ENCODE results near the gene ATF4.

The ATF4 gene

GRCh38 chr22:39520226-39521105 lies at the start of gene ATF4:
Gene ATF4, plus strand, starts transcription at chr22:39520562. Its CDS starts 884 bp downstream, at chr22:39521446.
- peak; percentile 95 for DNase-seq

- DNase-seq: no peak
Observed at GRCh38 chr22:39471381-39472141, 48.8 kb upstream of the ATF4 start.

GRCh38 chr22:39472570-39473556 lies 47.5 kb upstream of the ATF4 start:
- DNase-seq: no peak

- no peak for DNase-seq
Observed at GRCh38 chr22:39473851-39474250, 46.5 kb upstream of the ATF4 start.

- no peak for DNase-seq
Observed at GRCh38 chr22:39474351-39475111, 45.8 kb upstream of the ATF4 start.

- DNase-seq: no peak
Observed at GRCh38 chr22:39475337-39475736, 45.0 kb upstream of the ATF4 start.

- no peak for DNase-seq
Observed at GRCh38 chr22:39475902-39476301, 44.5 kb upstream of the ATF4 start.

- no peak for DNase-seq
Observed at GRCh38 chr22:39476664-39477063, 43.7 kb upstream of the ATF4 start.

- no peak for DNase-seq
Observed at GRCh38 chr22:39477542-39477941, 42.8 kb upstream of the ATF4 start.

- peak; percentile 24 for DNase-seq
Observed at GRCh38 chr22:39478441-39478850, 41.9 kb upstream of the ATF4 start.

GRCh38 chr22:39479254-39479653 lies 41.1 kb upstream of the ATF4 start:
- DNase-seq: no peak

GRCh38 chr22:39480557-39480956 lies 39.8 kb upstream of the ATF4 start:
- DNase-seq: no peak

- no peak for DNase-seq
Observed at GRCh38 chr22:39481054-39481453, 39.3 kb upstream of the ATF4 start.

- DNase-seq: no peak
Observed at GRCh38 chr22:39481595-39481994, 38.8 kb upstream of the ATF4 start.

GRCh38 chr22:39482768-39483167 lies 37.6 kb upstream of the ATF4 start:
- no peak for DNase-seq

- no peak for DNase-seq
Observed at GRCh38 chr22:39486951-39487825, 33.2 kb upstream of the ATF4 start.

- no peak for DNase-seq
Observed at GRCh38 chr22:39487826-39488520, 32.4 kb upstream of the ATF4 start.

- no peak for DNase-seq
Observed at GRCh38 chr22:39488563-39489083, 31.7 kb upstream of the ATF4 start.

- DNase-seq: no peak
Observed at GRCh38 chr22:39489094-39490068, 31.0 kb upstream of the ATF4 start.
